22Rv1 (cell line): ENCODE measurements around the gene PCED1B.

Source experiments
- H3K27ac ChIP-seq: fragments of 450-650 bp; 2 replicates; pipeline ENCODE4 v1.5.1; 2017
- ZFX ChIP-seq: fragments of 450-650 bp; IDR thresholded peaks from 2 replicates; pipeline ENCODE4 v1.6.1; 2017; ENCODE audit warnings: antibody characterized with exemption, borderline replicate concordance
- TF ChIP-seq, protein P1 (sequence below): fragments of 450-650 bp; IDR thresholded peaks from 2 replicates; pipeline ENCODE4 v1.5.1; 2017; ENCODE audit warnings: mild to moderate bottlenecking

Gene PCED1B

GRCh38 chr12:47084172-47084571 is 4.8 kb downstream of the PCED1B start:
- no peak overlapping the region for H3K27ac ChIP-seq
- TF ChIP-seq ZFX = no peak
- TF ChIP-seq, protein P1, sequence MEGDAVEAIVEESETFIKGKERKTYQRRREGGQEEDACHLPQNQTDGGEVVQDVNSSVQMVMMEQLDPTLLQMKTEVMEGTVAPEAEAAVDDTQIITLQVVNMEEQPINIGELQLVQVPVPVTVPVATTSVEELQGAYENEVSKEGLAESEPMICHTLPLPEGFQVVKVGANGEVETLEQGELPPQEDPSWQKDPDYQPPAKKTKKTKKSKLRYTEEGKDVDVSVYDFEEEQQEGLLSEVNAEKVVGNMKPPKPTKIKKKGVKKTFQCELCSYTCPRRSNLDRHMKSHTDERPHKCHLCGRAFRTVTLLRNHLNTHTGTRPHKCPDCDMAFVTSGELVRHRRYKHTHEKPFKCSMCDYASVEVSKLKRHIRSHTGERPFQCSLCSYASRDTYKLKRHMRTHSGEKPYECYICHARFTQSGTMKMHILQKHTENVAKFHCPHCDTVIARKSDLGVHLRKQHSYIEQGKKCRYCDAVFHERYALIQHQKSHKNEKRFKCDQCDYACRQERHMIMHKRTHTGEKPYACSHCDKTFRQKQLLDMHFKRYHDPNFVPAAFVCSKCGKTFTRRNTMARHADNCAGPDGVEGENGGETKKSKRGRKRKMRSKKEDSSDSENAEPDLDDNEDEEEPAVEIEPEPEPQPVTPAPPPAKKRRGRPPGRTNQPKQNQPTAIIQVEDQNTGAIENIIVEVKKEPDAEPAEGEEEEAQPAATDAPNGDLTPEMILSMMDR = no peak

GRCh38 chr12:47085815-47086252 is 6.4 kb downstream of the PCED1B start:
- TF ChIP-seq, protein P1 = no peak
- TF ChIP-seq ZFX = no peak
- H3K27ac ChIP-seq = no peak overlapping the region

DNA sequence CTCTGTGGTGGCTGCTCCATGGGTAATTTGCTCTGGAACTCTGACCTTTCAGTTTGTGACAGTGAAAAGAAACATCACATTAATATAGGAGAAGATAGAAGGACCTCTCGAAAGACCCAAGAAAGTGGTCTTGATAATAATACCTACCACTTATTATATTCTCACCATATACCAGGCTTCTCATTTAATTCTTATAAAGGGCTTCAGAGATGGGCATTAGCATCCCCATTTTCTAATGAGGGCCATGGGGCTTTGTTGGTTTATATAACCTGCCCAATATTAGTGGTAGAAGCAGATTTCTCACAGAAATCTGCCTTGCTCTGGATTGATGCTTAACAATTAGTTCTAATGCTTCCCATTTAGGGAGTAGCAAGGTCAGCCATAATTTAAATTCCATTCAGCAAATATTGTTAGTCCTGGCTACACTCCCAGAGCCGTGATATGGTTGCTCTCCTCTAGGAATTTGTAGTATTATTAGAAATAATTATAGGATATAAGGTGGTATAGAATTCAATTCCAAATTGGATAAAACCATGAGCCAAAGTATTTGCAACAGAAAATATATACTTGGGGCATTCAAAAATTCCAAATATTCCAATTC is 7.8 kb downstream of the PCED1B start:
- TF ChIP-seq, protein P1 = no peak
- no peak for TF ChIP-seq ZFX
- no peak overlapping the region for H3K27ac ChIP-seq

- H3K27ac ChIP-seq = no peak overlapping the region
- TF ChIP-seq, protein P1 = no peak
- TF ChIP-seq ZFX = no peak
These were observed 8.9 kb downstream of the PCED1B start for GRCh38 chr12:47088021-47088944.

DNA sequence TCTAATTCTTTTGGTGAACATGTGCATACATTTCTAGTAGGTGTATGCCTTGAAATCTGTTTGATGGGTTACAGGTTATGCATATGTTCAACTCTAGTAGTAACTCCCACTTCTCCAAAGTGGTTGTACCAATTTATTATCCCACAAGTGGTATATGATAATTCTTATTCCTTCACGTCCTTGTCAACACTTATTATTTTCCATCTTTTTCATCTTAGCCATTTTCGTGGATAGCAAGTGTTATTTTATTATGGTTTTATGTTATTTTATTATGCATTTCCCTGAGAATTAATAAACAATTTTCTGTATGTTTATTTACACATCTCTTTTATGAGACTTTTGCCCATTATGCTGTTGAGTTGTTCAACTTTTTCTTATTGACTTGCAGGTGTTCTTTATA is 11.6 kb downstream of the PCED1B start:
- TF ChIP-seq ZFX = no peak
- TF ChIP-seq, protein P1 = no peak
- no peak overlapping the region for H3K27ac ChIP-seq

- H3K27ac ChIP-seq = no peak overlapping the region
- TF ChIP-seq, protein P1 = no peak
- no peak for TF ChIP-seq ZFX
These were observed 15.4 kb downstream of the PCED1B start for GRCh38 chr12:47094804-47095203.
